GM23248 (cell line): Measurements from ENCODE around the gene PLCL2.

Source experiments
- EZH2 ChIP-seq: fragments of 200-600 bp; sonication (generic); IDR thresholded peaks from 2 replicates; pipeline ENCODE4 v1.6.1; 2018; ENCODE audit warnings: antibody characterized with exemption, mild to moderate bottlenecking; ENCODE audit not compliant: insufficient read depth, poor library complexity, severe bottlenecking
- EZH2phosphoT487 ChIP-seq: fragments of 200-600 bp; sonication (generic); IDR thresholded peaks from 2 replicates; pipeline ENCODE4 v1.6.1; 2018; ENCODE audit warnings: antibody characterized with exemption, moderate library complexity, mild to moderate bottlenecking, low read depth; ENCODE audit not compliant: insufficient read depth

DNA sequence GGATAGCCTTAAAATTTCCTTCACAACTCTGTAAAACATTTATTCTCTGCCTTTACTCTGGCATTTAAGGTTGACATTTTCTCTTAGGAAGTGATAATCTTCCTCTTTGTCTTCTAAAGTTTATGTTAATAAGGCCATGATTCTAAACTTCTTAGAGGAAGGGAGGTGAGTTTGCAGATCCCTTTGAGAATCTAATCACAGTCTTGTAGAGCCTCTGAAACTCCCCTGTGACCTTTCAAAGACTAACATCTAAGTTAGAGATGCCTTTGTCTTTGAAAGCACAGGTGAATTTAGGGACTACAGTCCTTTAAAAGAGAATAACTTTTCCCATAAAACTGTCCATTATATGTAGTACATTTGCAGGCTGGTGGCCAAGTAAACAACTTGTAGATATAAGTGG lies 115.1 kb downstream of the PLCL2 start:
- TF ChIP-seq EZH2 (no peak), EZH2phosphoT487 (no peak)
